MM.1S (cell line): ENCODE measurements around the gene GRK1.

Experiments used
- EZH2phosphoT487 ChIP-seq: fragments of 300-600 bp; sonication (generic); IDR thresholded peaks from 2 replicates; pipeline ENCODE4 v1.6.1; 2018; ENCODE audit warnings: antibody characterized with exemption, low read length
- TF ChIP-seq, protein P1 (sequence below): fragments of 300-600 bp; sonication (generic); IDR thresholded peaks from 2 replicates; pipeline ENCODE4 v1.5.1; 2016; ENCODE audit warnings: antibody characterized with exemption, low read length, mixed read lengths

DNA sequence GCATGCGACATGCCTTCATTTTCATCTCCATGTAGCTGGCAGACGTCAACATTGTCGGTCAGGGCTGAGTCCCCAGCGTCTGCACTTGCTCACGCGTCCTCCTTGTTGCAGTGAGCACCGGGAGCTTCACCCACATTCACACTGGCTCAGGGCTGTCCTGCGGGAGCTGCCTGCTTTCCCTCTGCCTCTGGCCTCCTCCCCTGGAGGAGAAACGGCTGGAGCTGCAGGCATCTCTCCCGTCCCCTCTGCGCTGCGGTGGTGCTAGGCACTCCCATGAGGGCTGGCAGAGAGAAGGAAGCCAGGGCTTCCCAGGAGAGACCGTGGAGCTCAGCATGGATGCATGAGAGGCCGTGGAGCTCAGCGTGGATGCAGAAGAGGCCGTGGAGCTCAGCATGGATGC, 73.6 kb downstream of the GRK1 start:
- TF ChIP-seq, protein P1, sequence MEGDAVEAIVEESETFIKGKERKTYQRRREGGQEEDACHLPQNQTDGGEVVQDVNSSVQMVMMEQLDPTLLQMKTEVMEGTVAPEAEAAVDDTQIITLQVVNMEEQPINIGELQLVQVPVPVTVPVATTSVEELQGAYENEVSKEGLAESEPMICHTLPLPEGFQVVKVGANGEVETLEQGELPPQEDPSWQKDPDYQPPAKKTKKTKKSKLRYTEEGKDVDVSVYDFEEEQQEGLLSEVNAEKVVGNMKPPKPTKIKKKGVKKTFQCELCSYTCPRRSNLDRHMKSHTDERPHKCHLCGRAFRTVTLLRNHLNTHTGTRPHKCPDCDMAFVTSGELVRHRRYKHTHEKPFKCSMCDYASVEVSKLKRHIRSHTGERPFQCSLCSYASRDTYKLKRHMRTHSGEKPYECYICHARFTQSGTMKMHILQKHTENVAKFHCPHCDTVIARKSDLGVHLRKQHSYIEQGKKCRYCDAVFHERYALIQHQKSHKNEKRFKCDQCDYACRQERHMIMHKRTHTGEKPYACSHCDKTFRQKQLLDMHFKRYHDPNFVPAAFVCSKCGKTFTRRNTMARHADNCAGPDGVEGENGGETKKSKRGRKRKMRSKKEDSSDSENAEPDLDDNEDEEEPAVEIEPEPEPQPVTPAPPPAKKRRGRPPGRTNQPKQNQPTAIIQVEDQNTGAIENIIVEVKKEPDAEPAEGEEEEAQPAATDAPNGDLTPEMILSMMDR = no peak
- TF ChIP-seq EZH2phosphoT487 = no peak
